ENCODE data around the gene EBPL. TPM values are rescaled to one million over a fixed set of nuclear protein-coding genes. Genes with fewer than 3 reads are reported as not detected.

EBPL gene
- total and polyA plus RNA-seq, 8 donors = 23.8 to 46.4 (median 38.0) TPM

- FAIRE-seq (no peak), ATAC-seq (peak; percentile 35 to 84 (median 60)), DNase-seq (no peak)
- 22 to 35% methylated on average over 5 of the region's 5 CpGs for WGBS, 2 donors
- H3K4me1 ChIP-seq = no peaks in the 10 kb centered on the region
- TF ChIP-seq CTCF (IDR thresholded peaks at IDR 0.05) = no peak
- H3K27ac ChIP-seq = no peak overlapping the region
- intact Hi-C loops (cut with DNase I) = no loop called here
- no peak overlapping the region for H3K4me3 ChIP-seq
- no peaks in the 10 kb centered on the region for H3K9me3 ChIP-seq
- no peaks in the 10 kb centered on the region for H3K36me3 ChIP-seq
- H3K27me3 ChIP-seq = no peaks in the 10 kb centered on the region
These were observed 41.9 kb downstream of the EBPL start for GRCh38 chr13:49649244-49649962.

DNA sequence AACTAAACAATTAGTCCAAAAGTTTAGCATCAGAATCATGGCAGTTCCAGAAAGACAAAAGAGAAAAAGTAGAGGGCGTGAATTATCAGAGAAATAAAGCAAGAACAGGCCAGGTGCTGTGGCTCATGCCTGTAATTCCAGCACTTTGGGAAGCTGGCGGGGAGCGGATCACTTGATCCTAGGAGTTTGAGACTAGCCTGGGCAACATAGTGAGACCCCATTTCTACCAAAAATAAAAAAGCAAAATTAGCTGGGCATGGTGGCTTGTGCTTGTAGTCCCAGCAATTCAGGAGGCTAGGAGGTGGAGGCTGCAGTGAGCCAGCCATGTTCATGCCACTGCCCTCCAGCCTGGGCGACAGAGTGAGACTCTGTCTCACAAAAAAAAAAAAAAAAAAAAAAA, 44.6 kb downstream of the EBPL start:
- ATAC-seq = no peak
- intact Hi-C loops (cut with DNase I) = no loop called here

GRCh38 chr13:49645451-49645850, 45.8 kb downstream of the EBPL start:
- no peaks in the 10 kb centered on the region for H3K9me3 ChIP-seq
- TF ChIP-seq CTCF (IDR thresholded peaks at IDR 0.05) = no peak
- DNase-seq (no peak), FAIRE-seq (no peak), ATAC-seq (no peak)
- no peaks in the 10 kb centered on the region for H3K4me1 ChIP-seq
- intact Hi-C loops (cut with DNase I) = no loop called here
- H3K4me3 ChIP-seq = no peak overlapping the region
- H3K27me3 ChIP-seq = no peaks in the 10 kb centered on the region
- WGBS, 2 donors = 79 to 86% methylated on average over 13 of the region's 13 CpGs
- H3K27ac ChIP-seq = no peak overlapping the region
- H3K36me3 ChIP-seq = no peaks in the 10 kb centered on the region

More for the DNA sequence above, 44.6 kb downstream of the EBPL start:
- Histone ChIP-seq H3K27me3 (no peaks in the 10 kb centered on the region), H3K4me1 (no peaks in the 10 kb centered on the region), H3K27ac (no peak overlapping the region), H3K9me3 (no peaks in the 10 kb centered on the region), H3K4me3 (no peak overlapping the region), H3K36me3 (no peaks in the 10 kb centered on the region)
- WGBS, 2 donors = 84 to 91% methylated on average over 4 of the region's 4 CpGs
- no peak for TF ChIP-seq CTCF (IDR thresholded peaks at IDR 0.05)
- DNase-seq (no peak), FAIRE-seq (no peak)

- FAIRE-seq = no peak
These were observed 48.1 kb downstream of the EBPL start for GRCh38 chr13:49643035-49643646.

More at GRCh38 chr13:49643035-49643646, 48.1 kb downstream of the EBPL start:
- H3K27me3 ChIP-seq = no peaks in the 10 kb centered on the region
- intact Hi-C loops (cut with DNase I) = no loop called here
- no peaks in the 10 kb centered on the region for H3K4me1 ChIP-seq
- no peaks in the 10 kb centered on the region for H3K36me3 ChIP-seq
- DNase-seq (no peak), ATAC-seq (peak in 2 of 4 donors; percentile 61 to 67)
- H3K9me3 ChIP-seq = no peaks in the 10 kb centered on the region
- H3K27ac ChIP-seq = no peak overlapping the region
- no peak overlapping the region for H3K4me3 ChIP-seq
- WGBS, 2 donors = 79 to 82% methylated on average over 12 of the region's 12 CpGs
- no peak for TF ChIP-seq CTCF (IDR thresholded peaks at IDR 0.05)

Measured in pancreas (tissue), 10 donors.